Measurements from ENCODE around the gene HS3ST5. TPM values are rescaled to one million over a fixed set of nuclear protein-coding genes. Genes with fewer than 3 reads are reported as not detected.

The HS3ST5 gene
- total RNA-seq, 2 donors from 2014 or later, result not detected

GRCh38 chr6:114062199-114062598, 280.6 kb downstream of the HS3ST5 start:
- H3K27me3 ChIP-seq (replicated peaks; ENCODE audit: insufficient read depth), result no peaks in the 10 kb centered on the region
- H3K36me3 ChIP-seq, result no peaks in the 10 kb centered on the region
- H3K4me1 ChIP-seq (ENCODE audit: control insufficient read depth in 1 of 2, low read depth in 2 of 2), result no peaks in the 10 kb centered on the region
- no peaks in the 10 kb centered on the region for H3K9me3 ChIP-seq
- no peak overlapping the region for H3K4me3 ChIP-seq
- TF ChIP-seq CTCF (IDR thresholded peaks at IDR 0.05), result no peak
- DNase-seq (ENCODE audit: low spot score), result no peak
- no peak overlapping the region for H3K27ac ChIP-seq
- ATAC-seq (ENCODE audit: insufficient number of reproducible peaks, low FRiP score, low read depth), result no peak

GRCh38 chr6:114061741-114062140, 281.1 kb downstream of the HS3ST5 start:
- no peaks in the 10 kb centered on the region for H3K27me3 ChIP-seq (replicated peaks; ENCODE audit: insufficient read depth)

GRCh38 chr6:114061116-114061515, 281.7 kb downstream of the HS3ST5 start:
- no peak for DNase-seq (ENCODE audit: low spot score)
- ATAC-seq (ENCODE audit: insufficient number of reproducible peaks, low FRiP score, low read depth), result no peak
- Histone ChIP-seq H3K36me3 (no peaks in the 10 kb centered on the region), H3K27ac (no peak overlapping the region), H3K4me3 (no peak overlapping the region), H3K9me3 (no peaks in the 10 kb centered on the region), H3K4me1 (ENCODE audit: control insufficient read depth in 1 of 2, low read depth in 2 of 2) (no peaks in the 10 kb centered on the region), H3K27me3 (replicated peaks; ENCODE audit: insufficient read depth) (no peaks in the 10 kb centered on the region)
- TF ChIP-seq CTCF (IDR thresholded peaks at IDR 0.05), result no peak

More at GRCh38 chr6:114061741-114062140, 281.1 kb downstream of the HS3ST5 start:
- Histone ChIP-seq H3K4me1 (ENCODE audit: control insufficient read depth in 1 of 2, low read depth in 2 of 2) (no peaks in the 10 kb centered on the region), H3K36me3 (no peaks in the 10 kb centered on the region), H3K27ac (no peak overlapping the region), H3K9me3 (no peaks in the 10 kb centered on the region), H3K4me3 (no peak overlapping the region)
- DNase-seq (ENCODE audit: low spot score) (no peak), ATAC-seq (ENCODE audit: insufficient number of reproducible peaks, low FRiP score, low read depth) (no peak)
- TF ChIP-seq CTCF (IDR thresholded peaks at IDR 0.05), result no peak

GRCh38 chr6:114058435-114058834, 284.4 kb downstream of the HS3ST5 start:
- ATAC-seq (ENCODE audit: insufficient number of reproducible peaks, low FRiP score, low read depth), result no peak
- no peaks in the 10 kb centered on the region for H3K27me3 ChIP-seq (replicated peaks; ENCODE audit: insufficient read depth)
- no peak overlapping the region for H3K27ac ChIP-seq
- no peak overlapping the region for H3K4me3 ChIP-seq
- TF ChIP-seq CTCF (IDR thresholded peaks at IDR 0.05), result no peak
- H3K4me1 ChIP-seq (ENCODE audit: control insufficient read depth in 1 of 2, low read depth in 2 of 2), result peaks cover 0 to under 1% of the 10 kb centered on the region in 2 donors
- DNase-seq (ENCODE audit: low spot score), result no peak
- no peaks in the 10 kb centered on the region for H3K36me3 ChIP-seq
- H3K9me3 ChIP-seq, result no peaks in the 10 kb centered on the region

- H3K4me3 ChIP-seq, result no peak overlapping the region
- no peak overlapping the region for H3K27ac ChIP-seq
- no peak for TF ChIP-seq CTCF (IDR thresholded peaks at IDR 0.05)
- H3K4me1 ChIP-seq (ENCODE audit: control insufficient read depth in 1 of 2, low read depth in 2 of 2), result peaks cover 0 to 2% of the 10 kb centered on the region in 2 donors
- no peak for DNase-seq (ENCODE audit: low spot score)
- no peaks in the 10 kb centered on the region for H3K9me3 ChIP-seq
- no peaks in the 10 kb centered on the region for H3K27me3 ChIP-seq (replicated peaks; ENCODE audit: insufficient read depth)
- no peak for ATAC-seq (ENCODE audit: insufficient number of reproducible peaks, low FRiP score, low read depth)
- H3K36me3 ChIP-seq, result no peaks in the 10 kb centered on the region
Observed at GRCh38 chr6:114055763-114056162, 287.1 kb downstream of the HS3ST5 start.

Data from thoracic aorta (tissue), 2 donors.